Right forelimb (tissue), 1 donor: Measurements from ENCODE around the gene FGD6.
A peak's percentile ranks its signal among the peaks of the same experiment; 100 is the strongest.
"Not testable (repeated sequence)": the region's sequence is repeated elsewhere in the genome, so short reads cannot be mapped to it uniquely, and the experiment has no call there.

Source experiments
- DNase-seq: peaks from one replicate; pipeline ENCODE4 v3.0.0-alpha.2; 2018

Gene FGD6

GRCh38 chr12:95217377-95218149, at the start of gene FGD6, which contains the start of gene VEZT:
FGD6 (minus strand) TSS chr12:95217467; CDS start chr12:95217240, 227 bp downstream.
VEZT (plus strand) TSS chr12:95217807; CDS start chr12:95217851, 44 bp downstream.
- peak; percentile 98 for DNase-seq

GRCh38 chr12:95266254-95266653, 49.0 kb upstream of the FGD6 start:
- DNase-seq = no peak

GRCh38 chr12:95265765-95266164, 48.5 kb upstream of the FGD6 start:
- no peak for DNase-seq

- no peak for DNase-seq
Measured at GRCh38 chr12:95262808-95263207, 45.5 kb upstream of the FGD6 start.

GRCh38 chr12:95261109-95261508, 43.8 kb upstream of the FGD6 start:
- no peak for DNase-seq

- DNase-seq = no peak
Measured at GRCh38 chr12:95259368-95259767, 42.1 kb upstream of the FGD6 start.

GRCh38 chr12:95258803-95259202, 41.5 kb upstream of the FGD6 start:
- no peak for DNase-seq

GRCh38 chr12:95258151-95258550, 40.9 kb upstream of the FGD6 start:
- no peak for DNase-seq

- no peak for DNase-seq
Measured at GRCh38 chr12:95257541-95257940, 40.3 kb upstream of the FGD6 start.

GRCh38 chr12:95253386-95253785, 36.1 kb upstream of the FGD6 start:
- no peak for DNase-seq

- DNase-seq = no peak
Measured at GRCh38 chr12:95248604-95249360, 31.5 kb upstream of the FGD6 start.

GRCh38 chr12:95248095-95248494, 30.8 kb upstream of the FGD6 start:
- DNase-seq = no peak

- no peak for DNase-seq
Measured at GRCh38 chr12:95244350-95244749, 27.1 kb upstream of the FGD6 start.

GRCh38 chr12:95243497-95244183, 26.4 kb upstream of the FGD6 start:
- no peak for DNase-seq

- no peak for DNase-seq
Measured at GRCh38 chr12:95241761-95242506, 24.7 kb upstream of the FGD6 start.

GRCh38 chr12:95241138-95241537, 23.9 kb upstream of the FGD6 start:
- not testable (repeated sequence) for DNase-seq

GRCh38 chr12:95240556-95240955, 23.3 kb upstream of the FGD6 start:
- DNase-seq = no peak

GRCh38 chr12:95239835-95240234, 22.6 kb upstream of the FGD6 start:
- not testable (repeated sequence) for DNase-seq

GRCh38 chr12:95239216-95239615, 21.9 kb upstream of the FGD6 start:
- no peak for DNase-seq

- DNase-seq = no peak
Measured at GRCh38 chr12:95238150-95238549, 20.9 kb upstream of the FGD6 start.

GRCh38 chr12:95237315-95237714, 20.0 kb upstream of the FGD6 start:
- no peak for DNase-seq

- DNase-seq = not testable (repeated sequence)
Measured at GRCh38 chr12:95235621-95236020, 18.4 kb upstream of the FGD6 start.

- not testable (repeated sequence) for DNase-seq
Measured at GRCh38 chr12:95234187-95234586, 16.9 kb upstream of the FGD6 start.
